Chondrocyte (in vitro differentiated cells): ENCODE measurements around the gene PRKAG2. TPM values are rescaled to one million over a fixed set of nuclear protein-coding genes. Genes with fewer than 3 reads are reported as not detected.

ENCODE experiments used
- DNase-seq: peaks from one replicate; pipeline ENCODE4 v3.0.0; 2021; ENCODE audit warnings: mixed read lengths, low spot score
- H3K27ac Mint-ChIP-seq: one replicate; pipeline ENCODE4 v1.8.0; 2021; ENCODE audit warnings: mild to moderate bottlenecking, moderate library complexity, mixed read lengths; ENCODE audit not compliant: unreplicated experiment
- H3K27me3 Mint-ChIP-seq: 2 replicates; pipeline ENCODE4 v1.8.0; 2021; ENCODE audit warnings: low read depth, mixed read lengths
- H3K36me3 Mint-ChIP-seq: 2 replicates; pipeline ENCODE4 v1.8.0; 2021; ENCODE audit warnings: low read depth, mixed read lengths
- H3K4me1 Mint-ChIP-seq: 2 replicates; pipeline ENCODE4 v1.8.0; 2021; ENCODE audit warnings: low read depth, mild to moderate bottlenecking, mixed read lengths
- H3K4me3 Mint-ChIP-seq: one replicate; pipeline ENCODE4 v1.8.0; 2021; ENCODE audit warnings: mild to moderate bottlenecking, moderate library complexity, mixed read lengths; ENCODE audit not compliant: unreplicated experiment
- H3K9me3 Mint-ChIP-seq: 2 replicates; pipeline ENCODE4 v1.8.0; 2021; ENCODE audit warnings: low read depth, mixed read lengths
- CTCF ChIP-seq: fragments of 200-600 bp; sonication (generic); IDR thresholded peaks from 2 replicates; pipeline ENCODE4 v1.5.0; 2021; ENCODE audit warnings: antibody characterized with exemption, mild to moderate bottlenecking, moderate library complexity
- total RNA-seq: library from RNA; stranded (reverse); gene quantifications from 3 replicates; pipeline ENCODE4 v1.2.1, GENCODE V29; 2021

Gene PRKAG2
- total RNA-seq, 1 donor from 2014 or later, result 35.4 TPM

DNA sequence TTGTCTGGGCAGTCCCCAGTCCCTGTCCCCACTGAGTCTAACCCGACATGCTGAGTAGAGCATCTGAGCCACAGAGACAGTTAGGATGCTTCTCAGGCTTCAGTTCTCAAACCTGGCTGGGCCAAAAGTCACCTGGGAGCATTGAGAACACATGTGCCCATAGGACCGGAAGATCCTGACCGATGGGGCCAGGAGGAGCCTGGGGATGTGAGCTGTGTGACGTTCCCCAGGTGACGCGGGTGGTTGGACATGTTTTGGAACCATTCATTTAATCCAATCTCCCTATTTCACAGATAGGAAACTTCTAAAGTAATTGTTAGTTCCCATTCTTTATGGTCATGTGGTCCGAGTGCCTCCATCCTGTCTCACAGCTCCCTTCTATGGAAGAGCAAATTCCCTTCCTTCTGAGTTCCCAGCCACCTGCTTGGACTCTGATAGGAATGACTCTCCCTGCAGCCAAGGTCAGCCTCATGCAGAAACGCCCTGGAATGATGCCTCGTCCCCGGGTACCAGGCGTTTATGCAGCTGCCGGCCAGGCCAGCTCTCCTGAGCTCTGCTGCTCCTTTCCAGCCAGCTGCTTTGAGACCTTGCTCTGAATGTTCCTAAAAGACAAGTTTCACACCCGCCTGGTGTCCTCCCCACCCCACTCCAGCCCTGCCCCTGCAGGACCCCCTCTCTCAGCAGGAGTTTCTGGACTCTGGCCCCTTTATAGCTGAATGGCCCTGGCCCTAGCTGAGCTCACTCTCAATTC, 190.7 kb downstream of the PRKAG2 start:
- H3K27me3 Mint-ChIP-seq, result no peaks in the 10 kb centered on the region
- H3K4me1 Mint-ChIP-seq, result peaks cover 39% of the 10 kb centered on the region
- no peaks in the 10 kb centered on the region for H3K36me3 Mint-ChIP-seq
- peak overlapping the region; percentile 73 for H3K27ac Mint-ChIP-seq
- DNase-seq, result no peak
- no peak for TF ChIP-seq CTCF
- no peaks in the 10 kb centered on the region for H3K9me3 Mint-ChIP-seq
- H3K4me3 Mint-ChIP-seq, result no peak overlapping the region

DNA sequence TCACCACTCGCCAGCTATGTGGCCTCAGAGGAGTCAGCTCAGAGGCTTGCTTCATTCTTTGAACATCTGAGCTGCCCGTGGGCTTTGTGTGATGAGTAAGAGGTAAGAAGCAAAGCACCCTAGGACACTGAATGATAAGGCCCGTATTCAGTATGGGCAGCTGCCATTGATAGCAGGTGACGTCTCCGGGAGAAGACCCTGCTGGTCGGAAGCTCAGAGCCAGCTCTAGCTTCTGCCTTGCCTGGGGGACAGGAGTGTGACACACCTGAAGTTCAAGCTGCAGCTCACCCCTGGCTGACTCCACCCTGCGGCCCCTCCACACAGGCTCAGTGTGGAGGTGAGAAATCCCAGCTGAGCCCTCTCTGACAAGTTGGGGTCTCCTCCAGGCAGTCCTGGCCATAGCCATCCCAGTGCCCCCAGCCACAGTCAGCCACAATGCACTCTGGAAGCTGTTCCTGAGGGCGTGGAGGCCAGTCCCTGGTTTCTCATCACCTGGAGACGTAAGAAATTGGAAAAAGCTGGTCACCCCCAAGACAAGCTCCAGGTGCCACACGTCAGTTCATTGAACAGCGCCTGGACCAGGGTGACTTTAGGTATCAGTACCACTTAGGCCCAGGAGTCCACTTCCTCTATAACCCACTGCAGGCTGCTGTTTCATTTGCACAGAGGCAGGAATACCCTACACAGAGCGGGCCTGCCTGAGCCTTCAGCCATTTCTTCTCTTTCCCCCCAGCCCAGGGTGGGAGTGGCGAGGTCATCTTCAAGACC, 192.3 kb downstream of the PRKAG2 start:
- Mint-ChIP-seq H3K27me3 (no peaks in the 10 kb centered on the region), H3K4me1 (peaks cover 41% of the 10 kb centered on the region), H3K9me3 (no peaks in the 10 kb centered on the region), H3K27ac (no peak overlapping the region), H3K4me3 (no peak overlapping the region), H3K36me3 (no peaks in the 10 kb centered on the region)
- no peak for TF ChIP-seq CTCF
- no peak for DNase-seq

GRCh38 chr7:151683615-151684407, 193.1 kb downstream of the PRKAG2 start:
- no peak overlapping the region for H3K27ac Mint-ChIP-seq
- H3K27me3 Mint-ChIP-seq, result no peaks in the 10 kb centered on the region
- H3K36me3 Mint-ChIP-seq, result no peaks in the 10 kb centered on the region
- TF ChIP-seq CTCF, result no peak
- DNase-seq, result no peak
- H3K4me3 Mint-ChIP-seq, result no peak overlapping the region
- H3K4me1 Mint-ChIP-seq, result peaks cover 44% of the 10 kb centered on the region
- no peaks in the 10 kb centered on the region for H3K9me3 Mint-ChIP-seq

- no peaks in the 10 kb centered on the region for H3K27me3 Mint-ChIP-seq
- H3K9me3 Mint-ChIP-seq, result no peaks in the 10 kb centered on the region
- no peak for TF ChIP-seq CTCF
- no peak overlapping the region for H3K27ac Mint-ChIP-seq
- H3K4me3 Mint-ChIP-seq, result no peak overlapping the region
- peaks cover 38% of the 10 kb centered on the region for H3K4me1 Mint-ChIP-seq
- no peaks in the 10 kb centered on the region for H3K36me3 Mint-ChIP-seq
- DNase-seq, result no peak
Observed at GRCh38 chr7:151682831-151683614, 193.9 kb downstream of the PRKAG2 start.
